T-cell (primary cell): ENCODE results near the gene COA1. TPM values are rescaled to one million over a fixed set of nuclear protein-coding genes. Genes with fewer than 3 reads are reported as not detected.
"Not testable (repeated sequence)": the region's sequence is repeated elsewhere in the genome, so short reads cannot be mapped to it uniquely, and the experiment has no call there.

Source experiments
- ATAC-seq, 4 experiments: fragments of 200-7000 bp in 3 of 4; fragments of 150-1000 bp in 1 of 4; cut with Tn5 transposase; replicated peaks in 1 of 4; 1 replicate in 3 of 4; 2 replicates in 1 of 4; pipeline ENCODE4 v1.10.0; 2021; ENCODE audit warnings: moderate library complexity in 3 of 4, mild to moderate bottlenecking in 2 of 4, moderate number of reproducible peaks in 1 of 4
- CTCF ChIA-PET, 2 donors: fragments of 300-600 bp; sonication (Branson Sonifier 250); formaldehyde crosslinking; loops; one replicate each; lab custom pipeline; 2022; ENCODE audit warnings: antibody characterized with exemption in 2 of 2; lab: Charles Lee
- POLR2A ChIA-PET, 2 donors: fragments of 300-600 bp; sonication (Branson Sonifier 250); formaldehyde crosslinking; loops; one replicate each; lab custom pipeline; 2022; ENCODE audit warnings: antibody characterized with exemption in 2 of 2; lab: Charles Lee
- DNase-seq, 35 experiments: peaks; one replicate each; pipeline versions ENCODE4 v3.0.0 to v3.0.0-alpha.2; 2013 to 2023
- H3K27ac ChIP-seq: one replicate; pipeline ENCODE4 v1.5.1; 2013; ENCODE audit warnings: low read length
- H3K27me3 ChIP-seq, 2 experiments: replicated peaks in 1 of 2; 1 replicate in 1 of 2; 2 replicates in 1 of 2; pipeline versions ENCODE4 v1.6.1 to v1.7.0; 2013; ENCODE audit warnings: low read length in 1 of 2, mixed read lengths in 1 of 2; ENCODE audit not compliant: control insufficient read depth in 2 of 2, insufficient read depth in 2 of 2; ENCODE audit errors: extremely low read depth in 1 of 2
- H3K36me3 ChIP-seq, 2 donors: 1 replicate in 1 of 2; 2 replicates in 1 of 2; pipeline versions ENCODE4 v1.6.1 to v1.7.0; 2013; ENCODE audit warnings: low read length in 1 of 2; ENCODE audit not compliant: control insufficient read depth in 2 of 2, insufficient read depth in 1 of 2; ENCODE audit errors: extremely low read depth in 1 of 2
- H3K4me1 ChIP-seq, 2 experiments: 1 replicate in 1 of 2; 2 replicates in 1 of 2; pipeline versions ENCODE4 v1.6.1 to v1.7.0; 2013; ENCODE audit warnings: low read length in 2 of 2, mixed read lengths in 1 of 2; ENCODE audit not compliant: insufficient read depth in 2 of 2, control insufficient read depth in 1 of 2; ENCODE audit errors: extremely low read depth in 1 of 2
- H3K4me3 ChIP-seq, 2 donors: 1 replicate in 1 of 2; 2 replicates in 1 of 2; pipeline versions ENCODE4 v1.5.1 to v1.7.0; 2013; ENCODE audit warnings: mild to moderate bottlenecking in 2 of 2, low read length in 1 of 2, moderate library complexity in 1 of 2; ENCODE audit not compliant: control insufficient read depth in 1 of 2; ENCODE audit errors: extremely low read depth in 1 of 2
- H3K9me3 ChIP-seq: 2 replicates; pipeline ENCODE4 v1.7.0; 2013
- H3K27ac Mint-ChIP-seq, 2 donors: one replicate each; pipeline ENCODE4 v1.8.0; 2020 to 2021; ENCODE audit warnings: mild to moderate bottlenecking in 2 of 2, mixed read lengths in 2 of 2
- H3K27me3 Mint-ChIP-seq, 2 donors: one replicate each; pipeline ENCODE4 v1.8.0; 2021 to 2022; ENCODE audit warnings: mixed read lengths in 2 of 2
- H3K36me3 Mint-ChIP-seq: one replicate; pipeline ENCODE4 v1.8.0; 2021; ENCODE audit warnings: mixed read lengths
- H3K4me1 Mint-ChIP-seq, 3 donors: one replicate each; pipeline ENCODE4 v1.8.0; 2020 to 2022; ENCODE audit warnings: mixed read lengths in 3 of 3, mild to moderate bottlenecking in 1 of 3
- H3K4me3 Mint-ChIP-seq, 3 donors: one replicate each; pipeline ENCODE4 v1.8.0; 2020 to 2022; ENCODE audit warnings: mild to moderate bottlenecking in 3 of 3, mixed read lengths in 3 of 3, moderate library complexity in 3 of 3
- H3K9me3 Mint-ChIP-seq, 3 donors: one replicate each; pipeline ENCODE4 v1.8.0; 2020 to 2022; ENCODE audit warnings: mixed read lengths in 3 of 3
- WGBS: methylation state at CpG from one replicate; pipeline ENCODE4 v1.1.5; 2013; ENCODE audit warnings: missing lambda C conversion rate; ENCODE audit not compliant: insufficient coverage; 5-methylcytosine and 5-hydroxymethylcytosine counted together
- total RNA-seq, 35 experiments: library from RNA in 6 of 35; stranded (reverse) in 6 of 35; fragments of 120-200 nt in 1 of 35; gene quantifications; one replicate each; pipeline versions ENCODE4 v1.2.1 to v1.2.4 and lab custom pipeline; 2013 to 2026

COA1 gene
- total RNA-seq, 5 donors from 2014 or later (not counting 1 experiment from before 2014, with no cell fraction given), result 49.6 to 92.1 (median 67.8) TPM

GRCh38 chr7:43693687-43694398, 35.5 kb downstream of the COA1 start:
- Histone ChIP-seq H3K4me3 (no peak overlapping the region), H3K4me1 (peaks cover 23 to 27% of the 10 kb centered on the region in 2 experiments), H3K27ac (no peak overlapping the region), H3K36me3 (no peaks in the 10 kb centered on the region), H3K27me3 (no peaks in the 10 kb centered on the region), H3K9me3 (no peaks in the 10 kb centered on the region)
- no peak for ATAC-seq
- ChIA-PET POLR2A (interaction anchor here (0.6 to 1.5 kb wide), 2 partner anchors 73 to 111 kb away, joined by 3 to 5 read pairs; partner anchors contain the start of gene STK17A (in 1 of the 2)), CTCF (interaction anchor here (0.6 to 2.2 kb wide), 7 partner anchors 15 to 1261 kb away, joined by 3 to 12 read pairs (median 4); partner anchors contain the start of gene STK17A (in 2 of the 2))
- Mint-ChIP-seq H3K4me1 (peaks cover 31 to 36% (median 34%) of the 10 kb centered on the region in 3 donors), H3K9me3 (no peaks in the 10 kb centered on the region), H3K27ac (no peak overlapping the region), H3K36me3 (no peaks in the 10 kb centered on the region), H3K27me3 (no peaks in the 10 kb centered on the region), H3K4me3 (no peak overlapping the region)
- no peak for DNase-seq
- 95% methylated on average over 2 of the region's 4 CpGs for WGBS

- ChIA-PET POLR2A (interaction anchor here in 1 of 2 donors (1.5 kb wide), 1 partner anchor 110 kb away, joined by 5 read pairs; the partner anchor contains the start of gene STK17A), CTCF (interaction anchor here (0.5 to 2.2 kb wide), 5 partner anchors 42 to 111 kb away, joined by 3 to 12 read pairs (median 5); partner anchors contain the start of gene STK17A (in 2 of the 2))
- WGBS, result 75% methylated on average over 2 of the region's 2 CpGs
- no peaks in the 10 kb centered on the region for H3K27me3 Mint-ChIP-seq
- H3K27ac ChIP-seq, result no peak overlapping the region
- H3K4me3 ChIP-seq, result no peak overlapping the region
- no peaks in the 10 kb centered on the region for H3K36me3 ChIP-seq
- no peaks in the 10 kb centered on the region for H3K27me3 ChIP-seq
- peaks cover 29 to 38% (median 33%) of the 10 kb centered on the region in 3 donors for H3K4me1 Mint-ChIP-seq
- H3K36me3 Mint-ChIP-seq, result peaks cover 7% of the 10 kb centered on the region
- no peak for ATAC-seq
- peaks cover 17 to 23% of the 10 kb centered on the region in 2 experiments for H3K4me1 ChIP-seq
- no peak for DNase-seq
- H3K9me3 ChIP-seq, result no peaks in the 10 kb centered on the region
- H3K27ac Mint-ChIP-seq, result peak overlapping the region in 1 of 2 donors; percentile 57
- no peak overlapping the region for H3K4me3 Mint-ChIP-seq
- peaks cover 3% of the 10 kb centered on the region in 3 donors for H3K9me3 Mint-ChIP-seq
Measured at GRCh38 chr7:43692582-43693373, 36.5 kb downstream of the COA1 start.

- no peaks in the 10 kb centered on the region for H3K36me3 ChIP-seq
- H3K9me3 Mint-ChIP-seq, result peaks cover 3 to 7% (median 3%) of the 10 kb centered on the region in 3 donors
- no peaks in the 10 kb centered on the region for H3K27me3 Mint-ChIP-seq
- POLR2A ChIA-PET, result interaction anchor here in 1 of 2 donors (1.1 kb wide), 1 partner anchor 9 kb away, joined by 5 read pairs; no protein-coding TSS in a partner anchor
- peaks cover 12% of the 10 kb centered on the region for H3K36me3 Mint-ChIP-seq
- H3K27ac ChIP-seq, result no peak overlapping the region
- DNase-seq, result no peak
- H3K4me3 ChIP-seq, result no peak overlapping the region
- peaks cover 13 to 17% of the 10 kb centered on the region in 2 experiments for H3K4me1 ChIP-seq
- H3K27ac Mint-ChIP-seq, result no peak overlapping the region
- CTCF ChIA-PET, result interaction anchor here in 1 of 2 donors (1.0 kb wide), 1 partner anchor 8 kb away, joined by 5 read pairs; no protein-coding TSS in a partner anchor
- no peaks in the 10 kb centered on the region for H3K9me3 ChIP-seq
- peaks cover 31 to 40% (median 33%) of the 10 kb centered on the region in 3 donors for H3K4me1 Mint-ChIP-seq
- no peak for ATAC-seq
- WGBS, result 81% methylated on average over 3 of the region's 3 CpGs
- H3K27me3 ChIP-seq, result no peaks in the 10 kb centered on the region
- H3K4me3 Mint-ChIP-seq, result no peak overlapping the region
Measured at GRCh38 chr7:43691611-43692010, 37.7 kb downstream of the COA1 start.

GRCh38 chr7:43689115-43689514, 40.2 kb downstream of the COA1 start:
- no CpG with 5 or more reads among the region's 1 CpG for WGBS
- ChIA-PET POLR2A (interaction anchor here (0.6 to 1.6 kb wide), 4 partner anchors 11 to 59 kb away, joined by 3 to 6 read pairs (median 3); no protein-coding TSS in a partner anchor), CTCF (interaction anchor here (1.2 to 3.7 kb wide), 3 partner anchors 11 to 107 kb away, joined by 3 to 14 read pairs (median 8); partner anchors contain the start of gene STK17A (in 1 of the 2))
- Mint-ChIP-seq H3K9me3 (peaks cover 3 to 7% (median 3%) of the 10 kb centered on the region in 3 donors), H3K27ac (peak overlapping the region in 1 of 2 donors; percentile 7), H3K4me1 (peaks cover 45 to 55% (median 46%) of the 10 kb centered on the region in 3 donors), H3K4me3 (no peak overlapping the region), H3K27me3 (no peaks in the 10 kb centered on the region), H3K36me3 (peaks cover 17% of the 10 kb centered on the region)
- Histone ChIP-seq H3K4me3 (no peak overlapping the region), H3K27ac (no peak overlapping the region), H3K36me3 (no peaks in the 10 kb centered on the region), H3K4me1 (peaks cover 13 to 17% of the 10 kb centered on the region in 2 experiments), H3K9me3 (no peaks in the 10 kb centered on the region), H3K27me3 (no peaks in the 10 kb centered on the region)
- ATAC-seq, result no peak
- no peak for DNase-seq

GRCh38 chr7:43687866-43688265, 41.5 kb downstream of the COA1 start:
- not testable (repeated sequence) for H3K4me3 Mint-ChIP-seq, H3K9me3 Mint-ChIP-seq, H3K27ac Mint-ChIP-seq, H3K9me3 ChIP-seq, H3K27me3 ChIP-seq, ATAC-seq, H3K27me3 Mint-ChIP-seq, H3K36me3 ChIP-seq, H3K27ac ChIP-seq, H3K4me3 ChIP-seq, DNase-seq
- peaks cover 13 to 17% of the 10 kb centered on the region in 2 experiments for H3K4me1 ChIP-seq
- peaks cover 57 to 68% (median 58%) of the 10 kb centered on the region in 3 donors for H3K4me1 Mint-ChIP-seq
- POLR2A ChIA-PET, result interaction anchor here in 1 of 2 donors (0.5 kb wide), 1 partner anchor 1274 kb away, joined by 8 read pairs; no protein-coding TSS in a partner anchor
- no CpG with 5 or more reads among the region's 4 CpGs for WGBS
- CTCF ChIA-PET, result interaction anchor here (0.9 to 3.7 kb wide), 3 partner anchors 12 to 105 kb away, joined by 4 to 14 read pairs (median 10); partner anchors contain the start of gene STK17A (in 1 of the 2)
- H3K36me3 Mint-ChIP-seq, result peaks cover 17% of the 10 kb centered on the region
